HL-60/S4 treated with retinoic acid at 250 ng/mL for 4 days and 3 days (cell line): ENCODE results near the gene IDS.

Experiments used
- in situ Hi-C: fragments of 300-500 bp; cut with MboI; formaldehyde crosslinking; loops from 2 replicates; pipeline ENCODE4 v1.7.0; 2022; ENCODE audit warnings: low sequenced_read_pairs

IDS gene

DNA sequence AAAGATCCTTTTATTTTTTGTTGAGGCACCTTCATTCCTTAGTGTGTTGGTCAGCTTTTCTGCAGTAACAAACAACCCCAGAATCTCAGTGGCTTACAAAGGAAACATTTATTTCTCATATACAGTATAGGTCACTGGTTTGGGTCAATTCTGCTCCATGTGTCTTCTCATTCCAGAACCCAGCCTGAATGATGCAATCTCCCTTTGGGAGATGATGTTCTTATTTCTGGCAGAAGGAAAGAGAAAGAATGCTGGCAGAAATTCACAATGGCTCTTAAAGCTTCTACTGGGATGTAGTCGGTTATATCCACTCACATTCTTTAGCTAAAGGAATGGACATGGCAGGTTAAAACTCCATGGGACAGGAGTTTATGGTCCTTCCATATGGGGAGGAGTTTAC is 42.3 kb downstream of the IDS start:
- in situ Hi-C loops = no loop called here

DNA sequence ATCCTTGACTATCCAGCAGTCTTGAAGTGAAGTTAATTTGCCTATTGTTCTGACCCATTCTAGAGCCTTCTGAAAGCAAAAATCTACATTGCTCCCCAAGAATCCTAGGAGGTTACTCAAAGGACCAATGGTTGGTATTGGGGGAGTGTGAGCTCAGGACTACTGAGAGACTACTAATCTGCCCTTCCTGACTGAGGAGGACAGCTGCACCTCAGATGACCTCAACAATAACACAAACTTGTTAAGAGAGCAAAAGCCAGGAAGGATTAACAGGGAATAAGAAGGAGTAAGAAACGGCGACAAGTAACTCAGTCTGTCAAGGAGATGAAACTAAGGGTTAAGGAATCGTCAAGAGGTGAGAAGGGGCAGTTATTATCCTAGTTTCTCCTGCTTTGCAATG is 43.4 kb downstream of the IDS start:
- in situ Hi-C loops = no loop called here

DNA sequence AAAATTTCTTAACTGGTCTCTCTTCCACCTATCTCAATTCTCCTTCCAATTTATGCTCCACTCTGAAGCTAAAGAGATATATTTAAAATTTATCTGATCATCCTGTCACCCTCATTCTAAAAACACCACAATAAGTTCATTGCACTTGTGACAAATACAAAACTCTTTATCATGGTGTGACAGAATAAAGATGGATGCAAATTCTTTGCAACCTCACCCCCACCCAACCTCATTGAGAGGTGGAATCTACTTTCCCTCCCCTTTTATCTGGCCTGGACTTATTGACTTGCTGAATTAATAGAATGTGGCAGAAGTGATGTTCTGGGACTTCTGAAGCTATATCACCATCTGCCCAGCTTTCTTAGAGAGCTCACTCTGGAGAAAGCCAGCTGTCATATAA is 46.5 kb downstream of the IDS start:
- in situ Hi-C loops = no loop called here

DNA sequence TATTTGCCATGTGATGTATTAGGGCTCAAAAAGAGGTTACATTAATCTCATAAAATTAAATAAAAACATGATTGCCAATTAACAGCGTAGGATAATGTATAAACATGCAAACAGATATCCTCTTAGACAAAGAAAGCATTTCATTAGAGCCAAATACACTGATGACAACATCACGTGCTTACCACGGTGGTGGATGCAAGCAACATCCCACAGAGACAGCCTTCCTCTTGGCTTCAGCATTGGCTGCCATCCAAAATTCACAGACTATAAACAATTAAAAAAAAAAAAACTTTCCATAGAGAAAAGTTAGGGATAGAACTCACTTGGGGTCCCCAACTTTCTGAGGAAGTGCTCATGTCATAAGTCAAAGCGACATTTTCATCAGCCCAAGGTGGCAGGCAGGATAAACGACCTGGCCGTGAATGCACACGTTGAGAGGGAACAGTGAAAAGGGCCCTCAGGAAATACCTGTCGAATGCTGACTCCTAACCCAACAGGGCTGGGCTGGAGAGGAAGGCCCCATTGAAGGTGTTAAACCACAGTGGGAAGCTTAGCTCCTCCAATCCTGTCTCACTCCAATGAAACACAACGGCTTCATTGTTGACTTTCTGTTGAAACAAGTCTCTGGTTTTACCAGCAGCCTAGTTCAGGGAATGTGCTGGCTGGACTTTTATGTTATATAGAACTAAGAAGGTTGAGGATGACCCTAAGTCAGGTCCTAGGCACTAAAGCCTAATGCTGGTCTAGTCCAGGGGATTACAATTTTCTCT is 48.4 kb downstream of the IDS start:
- in situ Hi-C loops = no loop called here

DNA sequence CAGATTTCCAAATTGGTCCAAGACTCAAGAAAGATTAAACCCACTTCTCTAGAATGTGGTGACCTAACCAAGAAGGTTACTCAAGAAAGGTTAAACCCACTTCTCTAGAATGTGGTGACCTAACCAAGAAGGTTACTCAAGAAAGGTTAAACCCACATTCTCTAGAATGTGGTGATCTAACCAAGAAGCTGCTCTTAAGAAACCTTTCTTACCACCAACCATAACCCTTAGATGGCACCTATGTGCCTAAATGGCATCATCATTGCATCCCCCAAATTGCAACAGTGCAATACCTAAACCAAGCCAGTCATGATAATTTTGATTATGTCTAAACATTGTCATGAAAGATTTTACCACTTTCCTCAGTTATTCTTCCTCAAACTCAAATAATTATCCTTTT is 49.2 kb downstream of the IDS start:
- in situ Hi-C loops = no loop called here

DNA sequence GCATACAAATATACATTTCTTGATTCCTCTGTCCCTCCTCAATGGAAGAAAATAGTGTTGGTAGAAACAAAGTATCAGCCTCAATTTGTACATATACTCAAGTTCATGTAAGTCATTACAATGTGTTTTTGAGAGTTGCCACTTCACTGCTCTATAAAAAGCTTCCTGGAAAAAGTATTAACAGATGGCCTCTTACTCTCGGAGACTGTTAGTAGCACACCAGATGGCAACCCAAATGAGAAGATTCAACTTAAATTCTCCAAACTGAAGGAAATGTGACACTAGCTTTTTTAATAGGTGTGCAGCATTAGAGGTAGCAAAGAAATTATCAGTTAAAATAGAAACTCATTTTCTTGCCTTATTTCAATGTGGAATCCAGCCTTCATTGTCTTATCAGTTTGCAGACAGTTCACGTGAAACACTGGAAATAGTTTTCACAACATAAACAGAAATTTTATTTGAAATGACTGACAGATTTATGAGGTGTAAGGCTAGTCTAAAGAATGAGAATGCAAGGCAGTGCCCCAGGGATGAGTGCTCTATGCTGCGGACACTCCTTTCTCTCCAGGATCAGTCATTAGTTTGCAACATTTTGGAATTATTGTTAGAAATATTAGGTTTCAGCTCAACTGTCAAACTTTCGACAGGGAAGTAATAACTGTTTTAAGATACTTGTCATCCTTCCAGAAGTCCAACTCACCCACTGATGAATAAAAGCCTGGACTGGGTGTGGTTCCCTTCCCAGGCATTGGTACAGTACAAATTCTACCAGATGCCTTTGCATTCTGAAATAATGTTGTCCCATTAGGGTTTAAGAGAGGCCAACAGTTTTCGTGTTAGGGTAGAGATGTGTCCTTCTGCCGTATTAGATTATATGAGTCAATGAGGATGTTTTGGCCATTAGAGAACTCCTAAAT is 50.9 kb downstream of the IDS start:
- in situ Hi-C loops = no loop called here

DNA sequence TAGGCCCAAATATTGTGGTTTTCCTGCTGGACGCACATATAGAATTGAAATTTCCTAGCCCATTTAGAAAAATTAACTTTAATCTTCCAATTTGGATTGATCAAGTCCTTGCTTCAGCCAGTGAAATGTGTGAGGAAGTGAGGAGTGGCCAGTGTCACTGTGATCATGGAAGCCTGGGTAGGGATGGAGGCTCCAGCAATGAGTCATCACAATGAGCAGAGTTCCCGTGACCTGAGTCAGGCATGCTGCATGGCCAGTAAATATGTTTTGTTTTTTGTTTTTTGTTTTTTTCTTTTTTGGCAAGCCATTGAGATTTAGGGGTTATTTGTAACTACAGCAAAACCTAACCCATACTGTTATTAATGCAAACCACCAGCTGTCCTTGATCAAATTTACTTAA is 52.1 kb downstream of the IDS start:
- in situ Hi-C loops = no loop called here

DNA sequence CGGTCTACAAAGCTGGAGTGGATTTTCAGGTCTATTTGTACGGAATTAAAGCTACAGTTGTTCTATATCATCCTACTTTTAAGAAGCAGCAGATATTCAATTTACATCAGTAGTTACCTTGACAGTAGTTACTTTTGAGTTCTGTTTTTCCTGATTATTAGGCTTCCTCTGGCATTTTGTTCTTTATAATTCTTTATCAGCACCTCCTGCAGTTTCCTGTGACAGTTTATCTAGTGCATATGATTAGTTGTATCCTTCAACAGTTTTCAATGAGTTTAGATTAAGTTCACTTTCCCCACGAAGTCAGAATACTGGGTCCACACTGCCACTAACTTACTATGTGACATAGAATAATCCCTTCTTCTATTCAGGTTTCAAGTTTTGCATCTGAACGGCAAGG is 71.7 kb downstream of the IDS start:
- in situ Hi-C loops = no loop called here

DNA sequence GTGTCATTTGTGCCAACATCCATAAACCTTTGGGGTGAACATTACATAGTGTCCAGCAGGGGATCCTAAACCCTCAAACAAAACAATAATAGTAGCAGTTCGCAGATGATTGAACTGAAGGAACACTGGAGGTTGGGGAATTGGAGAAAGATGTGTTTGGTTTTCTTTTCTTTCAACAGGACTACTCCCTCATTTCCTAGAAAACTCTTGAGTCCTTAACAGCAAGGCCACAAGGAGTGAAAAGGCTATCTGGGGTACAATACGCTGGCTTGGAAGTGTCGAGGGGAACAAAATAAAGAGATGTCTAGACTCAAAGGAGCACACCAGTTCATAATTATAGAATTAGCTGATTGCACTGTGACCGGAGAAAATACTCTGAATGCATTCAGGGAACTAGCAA is 72.1 kb downstream of the IDS start:
- in situ Hi-C loops = no loop called here
